Glutamatergic neuron (in vitro differentiated cells): ENCODE data around the gene ERCC5. TPM values are rescaled to one million over a fixed set of nuclear protein-coding genes. Genes with fewer than 3 reads are reported as not detected.

Experiments used
- DNase-seq: peaks from one replicate; pipeline ENCODE4 v3.0.0; 2022
- H3K27ac Mint-ChIP-seq: one replicate; pipeline ENCODE4 v1.8.0; 2020; ENCODE audit warnings: mild to moderate bottlenecking, mixed read lengths, inconsistent platforms; ENCODE audit not compliant: unreplicated experiment
- H3K27me3 Mint-ChIP-seq: one replicate; pipeline ENCODE4 v1.8.0; 2020; ENCODE audit warnings: mild to moderate bottlenecking, moderate library complexity, mixed read lengths, inconsistent platforms; ENCODE audit not compliant: unreplicated experiment
- H3K36me3 Mint-ChIP-seq: one replicate; pipeline ENCODE4 v1.8.0; 2020; ENCODE audit warnings: mild to moderate bottlenecking, mixed read lengths, inconsistent platforms; ENCODE audit not compliant: unreplicated experiment
- H3K4me1 Mint-ChIP-seq: one replicate; pipeline ENCODE4 v1.8.0; 2020; ENCODE audit warnings: mild to moderate bottlenecking, low read depth, mixed read lengths, inconsistent platforms; ENCODE audit not compliant: unreplicated experiment
- H3K4me3 Mint-ChIP-seq: one replicate; pipeline ENCODE4 v1.8.0; 2020; ENCODE audit warnings: mild to moderate bottlenecking, mixed read lengths, inconsistent platforms; ENCODE audit not compliant: unreplicated experiment
- H3K9me3 Mint-ChIP-seq: one replicate; pipeline ENCODE4 v1.8.0; 2020; ENCODE audit warnings: mild to moderate bottlenecking, moderate library complexity, mixed read lengths, inconsistent platforms; ENCODE audit not compliant: unreplicated experiment
- CTCF ChIP-seq: fragments of 200-600 bp; sonication (generic); IDR thresholded peaks from one replicate; pipeline ENCODE4 v1.5.0; 2021; ENCODE audit not compliant: partially characterized antibody, unreplicated experiment
- total RNA-seq: library from RNA; stranded (reverse); fragmentation: NEBNext Ultra II Directional; extraction: Animal tissue kit (Norgen Biotek cat#: 25700); gene quantifications from one replicate; pipeline ENCODE4 v1.2.1, GENCODE V29; 2021; ENCODE audit not compliant: unreplicated experiment

The ERCC5 gene
- total RNA-seq, 1 donor from 2014 or later, result 40.8 TPM

- Mint-ChIP-seq H3K27me3 (peaks cover 2% of the 10 kb centered on the region), H3K4me1 (no peaks in the 10 kb centered on the region), H3K36me3 (peaks cover 15% of the 10 kb centered on the region), H3K27ac (no peak overlapping the region), H3K4me3 (no peak overlapping the region), H3K9me3 (no peaks in the 10 kb centered on the region)
- DNase-seq, result no peak
- TF ChIP-seq CTCF, result no peak
Observed at GRCh38 chr13:102825921-102826706, 19.7 kb upstream of the ERCC5 start.

DNA sequence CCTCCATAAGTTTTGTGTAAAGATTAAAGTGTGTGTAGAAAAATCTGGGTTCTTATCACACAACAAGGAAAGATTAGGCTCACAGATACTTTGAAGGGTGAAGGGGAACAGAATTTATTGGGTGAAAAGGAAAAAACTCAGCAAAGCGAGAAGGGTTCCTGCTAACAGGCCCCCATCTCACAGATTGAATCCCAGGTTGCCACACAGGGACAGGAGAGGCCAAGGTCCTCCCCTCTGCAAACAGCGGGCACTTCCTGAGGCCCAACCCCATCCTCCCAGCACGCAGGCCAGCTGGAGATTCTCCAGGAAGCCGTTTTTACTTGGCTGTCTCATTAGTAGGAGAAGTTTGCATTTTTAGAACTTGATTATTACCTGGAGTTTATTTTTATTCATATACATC lies 15.2 kb upstream of the ERCC5 start:
- no peaks in the 10 kb centered on the region for H3K36me3 Mint-ChIP-seq
- H3K27ac Mint-ChIP-seq, result no peak overlapping the region
- no peaks in the 10 kb centered on the region for H3K9me3 Mint-ChIP-seq
- TF ChIP-seq CTCF, result no peak
- no peak for DNase-seq
- no peak overlapping the region for H3K4me3 Mint-ChIP-seq
- no peaks in the 10 kb centered on the region for H3K4me1 Mint-ChIP-seq
- H3K27me3 Mint-ChIP-seq, result no peaks in the 10 kb centered on the region

DNA sequence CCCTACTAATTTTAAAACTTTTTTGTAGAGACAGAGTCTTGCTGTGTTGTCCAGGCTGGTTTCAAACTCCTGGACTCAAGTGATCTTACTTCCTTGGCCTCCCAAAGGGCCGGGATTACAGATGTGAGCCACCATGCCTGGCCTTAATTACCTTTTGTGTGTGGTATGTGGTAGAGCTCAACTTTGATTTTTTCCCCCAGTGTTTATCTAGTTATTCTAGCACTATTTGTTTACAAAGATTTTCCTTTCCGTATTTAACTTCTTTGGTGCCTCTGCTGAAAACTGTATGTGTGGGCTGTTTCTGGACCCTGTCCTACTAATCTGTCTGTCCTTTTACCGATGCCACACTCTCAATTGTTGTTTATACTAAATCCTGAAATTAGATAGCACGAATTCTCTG lies 9.4 kb upstream of the ERCC5 start:
- Mint-ChIP-seq H3K27ac (no peak overlapping the region), H3K4me3 (no peak overlapping the region), H3K27me3 (no peaks in the 10 kb centered on the region), H3K9me3 (no peaks in the 10 kb centered on the region), H3K4me1 (no peaks in the 10 kb centered on the region), H3K36me3 (no peaks in the 10 kb centered on the region)
- no peak for TF ChIP-seq CTCF
- DNase-seq, result no peak

DNA sequence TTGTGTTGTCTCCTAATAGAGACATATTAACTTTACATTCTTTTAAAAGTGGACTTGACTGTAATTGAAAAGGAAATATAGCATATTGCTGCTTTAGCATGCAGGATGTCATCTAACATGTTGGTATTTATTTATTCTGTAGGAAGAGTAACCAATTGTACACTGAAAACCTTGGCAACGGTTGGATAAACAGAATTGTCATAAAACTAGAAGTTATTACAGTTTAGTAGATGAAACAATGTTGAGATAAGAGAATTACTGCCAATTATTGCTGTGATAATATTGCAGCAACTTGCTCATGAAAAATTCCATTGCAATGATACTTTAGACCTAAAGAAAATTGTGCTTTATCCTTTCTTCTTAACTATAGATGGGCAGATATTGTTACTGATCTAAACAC lies 7.6 kb upstream of the ERCC5 start:
- no peaks in the 10 kb centered on the region for H3K36me3 Mint-ChIP-seq
- DNase-seq, result no peak
- no peak overlapping the region for H3K4me3 Mint-ChIP-seq
- H3K27me3 Mint-ChIP-seq, result no peaks in the 10 kb centered on the region
- no peak overlapping the region for H3K27ac Mint-ChIP-seq
- H3K4me1 Mint-ChIP-seq, result no peaks in the 10 kb centered on the region
- H3K9me3 Mint-ChIP-seq, result no peaks in the 10 kb centered on the region
- TF ChIP-seq CTCF, result no peak

DNA sequence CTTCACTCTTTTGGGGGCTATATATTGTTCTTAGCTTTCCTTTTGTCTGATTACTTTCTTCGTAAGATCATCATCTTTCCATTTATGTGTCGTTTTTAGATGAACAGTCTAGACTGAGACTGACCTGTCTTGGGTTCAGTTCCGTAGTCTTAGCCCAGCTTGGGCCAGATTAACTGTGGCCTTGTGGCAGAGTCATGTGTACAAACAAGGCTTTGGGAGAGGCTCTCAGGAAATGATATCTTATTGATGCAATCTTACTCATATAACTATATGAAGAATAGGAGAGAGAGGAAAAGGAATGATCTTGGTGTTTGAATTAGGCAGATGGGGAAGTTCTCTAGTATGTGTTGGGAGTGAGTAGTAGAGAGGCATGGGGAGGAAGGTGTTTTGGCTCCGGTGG lies 6.8 kb upstream of the ERCC5 start:
- TF ChIP-seq CTCF, result no peak
- H3K27me3 Mint-ChIP-seq, result no peaks in the 10 kb centered on the region
- DNase-seq, result no peak
- no peaks in the 10 kb centered on the region for H3K36me3 Mint-ChIP-seq
- no peak overlapping the region for H3K27ac Mint-ChIP-seq
- no peaks in the 10 kb centered on the region for H3K9me3 Mint-ChIP-seq
- no peak overlapping the region for H3K4me3 Mint-ChIP-seq
- H3K4me1 Mint-ChIP-seq, result no peaks in the 10 kb centered on the region
